HUDEP-2 (cell line): ENCODE results near the gene CYYR1.
"Not testable (repeated sequence)": the region's sequence is repeated elsewhere in the genome, so short reads cannot be mapped to it uniquely, and the experiment has no call there.

ENCODE experiments used
- DNase-seq, 76 experiments: peaks; one replicate each; lab custom pipeline; 2025; ENCODE audit not compliant: unreplicated experiment in 76 of 76; lab: John Stamatoyannopoulos, UW

CYYR1 gene

GRCh38 chr21:26495283-26495849, 77.7 kb downstream of the CYYR1 start:
- no peak for DNase-seq

- no peak for DNase-seq
Observed at GRCh38 chr21:26491663-26492062, 81.4 kb downstream of the CYYR1 start.

- DNase-seq = no peak
Observed at GRCh38 chr21:26490771-26491170, 82.3 kb downstream of the CYYR1 start.

- no peak for DNase-seq
Observed at GRCh38 chr21:26489781-26490180, 83.3 kb downstream of the CYYR1 start.

- DNase-seq = no peak
Observed at GRCh38 chr21:26487981-26488480, 85.1 kb downstream of the CYYR1 start.

- DNase-seq = no peak
Observed at GRCh38 chr21:26473471-26473870, 99.6 kb downstream of the CYYR1 start.

GRCh38 chr21:26471099-26471471, 102.0 kb downstream of the CYYR1 start:
- no peak for DNase-seq

GRCh38 chr21:26470351-26471098, 102.6 kb downstream of the CYYR1 start:
- no peak for DNase-seq

GRCh38 chr21:26469789-26470188, 103.3 kb downstream of the CYYR1 start:
- DNase-seq = no peak

GRCh38 chr21:26465916-26466315, 107.2 kb downstream of the CYYR1 start:
- DNase-seq = no peak

GRCh38 chr21:26461500-26461899, 111.6 kb downstream of the CYYR1 start:
- DNase-seq = no peak

- DNase-seq = no peak
Observed at GRCh38 chr21:26460621-26461020, 112.5 kb downstream of the CYYR1 start.

GRCh38 chr21:26458854-26459253, 114.2 kb downstream of the CYYR1 start:
- DNase-seq = not testable (repeated sequence)

GRCh38 chr21:26457817-26458216, 115.3 kb downstream of the CYYR1 start:
- DNase-seq = no peak

GRCh38 chr21:26453267-26453666, 119.8 kb downstream of the CYYR1 start:
- DNase-seq = no peak

- no peak for DNase-seq
Observed at GRCh38 chr21:26451081-26451740, 121.9 kb downstream of the CYYR1 start.

- DNase-seq = no peak
Observed at GRCh38 chr21:26449161-26449560, 123.9 kb downstream of the CYYR1 start.

- DNase-seq = no peak
Observed at GRCh38 chr21:26448751-26449150, 124.3 kb downstream of the CYYR1 start.

- DNase-seq = no peak
Observed at GRCh38 chr21:26447932-26448475, 125.1 kb downstream of the CYYR1 start.

GRCh38 chr21:26445440-26445839, 127.6 kb downstream of the CYYR1 start:
- DNase-seq = no peak

GRCh38 chr21:26444646-26445045, 128.4 kb downstream of the CYYR1 start:
- DNase-seq = no peak

- DNase-seq = no peak
Observed at GRCh38 chr21:26443867-26444266, 129.2 kb downstream of the CYYR1 start.
